NCI-H2227 (cell line): ENCODE measurements around the gene KIAA1217.

Experiments used
- DNase-seq: peaks from one replicate; lab custom pipeline; 2025; ENCODE audit not compliant: unreplicated experiment; lab: John Stamatoyannopoulos, UW

Gene KIAA1217

GRCh38 chr10:24208661-24209431 lies at the start of gene KIAA1217:
KIAA1217 (plus strand) TSS chr10:24209138; CDS start chr10:24209194, 56 bp downstream.
- no peak for DNase-seq

GRCh38 chr10:24162206-24162985 lies 46.5 kb upstream of the KIAA1217 start:
- no peak for DNase-seq

DNA sequence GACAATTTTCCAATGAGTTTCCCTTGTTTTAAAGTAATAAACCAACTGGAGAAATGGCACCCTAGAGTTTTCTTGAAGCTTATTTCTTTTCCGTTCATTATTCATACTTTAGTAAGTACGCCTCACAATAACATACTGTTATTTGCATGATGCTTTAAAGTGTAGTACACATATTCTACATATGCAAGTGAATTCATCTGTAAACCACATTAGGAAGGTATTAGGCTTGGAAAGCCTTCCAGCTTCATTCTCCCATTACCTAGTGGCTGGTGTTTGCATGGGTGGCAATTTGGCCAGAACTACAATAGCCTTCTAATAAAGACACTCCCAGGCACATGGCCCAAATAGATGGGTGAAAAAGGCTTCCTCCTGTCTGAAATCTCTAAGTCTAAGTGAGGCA lies 45.5 kb upstream of the KIAA1217 start:
- DNase-seq = no peak

DNA sequence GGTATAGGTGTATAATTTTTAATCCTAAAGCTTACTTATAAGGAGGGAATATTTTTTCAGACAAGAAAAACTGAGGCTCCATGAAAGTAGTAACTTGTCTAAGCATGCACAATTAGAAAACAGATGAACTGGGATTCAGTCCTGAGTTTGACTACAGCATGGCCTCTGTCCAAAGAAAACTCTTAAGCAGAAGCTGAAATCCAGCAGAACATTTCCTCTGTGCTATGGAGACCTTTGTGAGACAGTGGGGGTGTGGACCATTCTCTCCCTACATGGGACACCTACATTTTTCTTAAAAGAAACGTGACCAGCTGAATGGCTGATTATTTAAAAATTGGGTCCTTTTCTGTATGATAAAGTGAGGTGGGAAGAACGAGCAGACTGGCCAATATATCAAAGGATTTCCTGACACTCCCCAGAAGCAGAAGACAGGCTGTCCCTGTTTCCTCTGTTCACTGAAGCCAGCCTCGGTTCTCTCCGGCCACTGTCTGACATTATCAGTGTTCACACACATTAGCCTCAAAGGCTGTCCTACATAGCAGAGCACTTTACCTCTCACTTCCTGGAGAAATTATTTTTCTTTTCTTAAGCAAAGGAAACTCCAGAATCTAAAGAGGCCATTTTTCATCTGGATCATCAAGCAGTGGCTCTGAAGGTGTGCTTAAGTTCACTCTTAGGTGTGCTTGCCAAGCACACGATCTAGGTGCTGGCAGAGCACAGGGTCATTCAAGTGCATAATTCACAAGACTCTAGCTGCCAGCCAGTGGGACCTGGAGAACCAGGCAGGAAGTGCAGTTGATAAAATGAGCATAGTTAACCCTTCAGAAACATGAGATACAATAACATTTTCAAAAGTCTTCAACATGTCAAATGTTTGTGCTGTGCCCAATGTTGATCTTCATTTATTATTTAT lies 40.4 kb upstream of the KIAA1217 start:
- DNase-seq = no peak

- DNase-seq = no peak
Measured at GRCh38 chr10:24170199-24170598, 38.7 kb upstream of the KIAA1217 start.

- DNase-seq = no peak
Measured at GRCh38 chr10:24172909-24173308, 36.0 kb upstream of the KIAA1217 start.

DNA sequence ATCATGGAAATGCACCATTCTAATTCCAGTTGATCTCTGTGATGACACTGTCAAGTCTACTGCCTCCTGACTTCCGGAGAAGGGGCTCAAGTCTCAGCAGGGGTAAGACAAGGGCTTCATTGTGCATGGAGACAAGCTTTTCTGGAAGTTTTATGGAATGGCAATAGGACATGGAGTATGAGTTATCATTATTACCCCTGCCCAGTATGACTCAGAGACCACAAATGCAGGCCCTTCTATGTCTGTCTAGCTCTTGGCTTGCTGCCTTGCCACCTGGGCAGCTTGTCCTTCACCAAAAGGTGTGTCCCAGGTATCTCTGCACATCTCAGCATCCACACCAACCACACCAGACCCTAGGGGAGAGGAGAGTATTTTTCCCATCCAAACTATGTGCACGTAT lies 34.9 kb upstream of the KIAA1217 start:
- DNase-seq = no peak

GRCh38 chr10:24176658-24177057 lies 32.3 kb upstream of the KIAA1217 start:
- no peak for DNase-seq

- no peak for DNase-seq
Measured at GRCh38 chr10:24177636-24178035, 31.3 kb upstream of the KIAA1217 start.

GRCh38 chr10:24180891-24181290 lies 28.0 kb upstream of the KIAA1217 start:
- DNase-seq = no peak

GRCh38 chr10:24184455-24184854 lies 24.5 kb upstream of the KIAA1217 start:
- DNase-seq = no peak

DNA sequence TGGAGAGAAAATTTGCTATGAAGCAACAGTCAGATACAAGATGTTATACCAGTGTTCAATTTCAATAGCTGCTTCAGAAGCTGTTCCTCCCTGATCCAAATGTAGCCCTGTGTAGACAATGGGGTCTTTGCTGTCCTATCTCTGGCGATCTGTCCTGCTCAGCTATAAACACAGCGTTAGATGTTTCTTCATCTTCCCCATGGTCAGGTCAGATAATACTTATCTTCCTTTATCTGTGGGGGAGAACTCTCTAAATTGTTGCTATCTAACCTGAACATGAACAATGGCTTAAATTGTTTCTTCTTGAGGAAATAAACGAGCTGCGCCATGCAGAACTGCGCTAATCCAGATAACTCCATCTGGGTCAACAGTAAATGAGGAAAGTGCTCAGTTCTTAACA lies 15.6 kb upstream of the KIAA1217 start:
- DNase-seq = no peak

GRCh38 chr10:24197263-24197662 lies 11.7 kb upstream of the KIAA1217 start:
- DNase-seq = no peak

GRCh38 chr10:24201503-24202180 lies 7.3 kb upstream of the KIAA1217 start:
- no peak for DNase-seq

- no peak for DNase-seq
Measured at GRCh38 chr10:24202181-24202570, 6.8 kb upstream of the KIAA1217 start.

DNA sequence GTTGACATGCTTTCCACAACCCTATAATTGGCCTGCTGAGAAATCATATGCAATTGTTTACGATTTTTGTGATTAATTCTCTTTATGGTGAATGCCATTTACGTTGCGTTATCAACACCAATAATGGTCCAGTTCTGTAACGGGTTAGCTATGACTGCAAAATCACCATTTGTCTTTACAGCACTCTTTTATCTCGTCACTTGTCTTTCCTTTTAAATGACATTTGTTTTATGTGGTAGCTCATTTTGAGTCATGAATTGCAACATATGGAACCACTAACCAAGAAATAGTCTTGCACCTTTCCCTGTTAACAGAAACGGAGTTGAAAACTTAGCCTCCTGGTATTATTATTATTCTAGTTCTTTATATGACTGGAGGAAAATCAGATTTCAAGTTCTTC lies 3.1 kb upstream of the KIAA1217 start:
- DNase-seq = no peak

- DNase-seq = no peak
Measured at GRCh38 chr10:24206334-24206733, 2.6 kb upstream of the KIAA1217 start.

GRCh38 chr10:24206926-24207325 lies 2.0 kb upstream of the KIAA1217 start:
- no peak for DNase-seq

GRCh38 chr10:24207341-24207740 lies 1.6 kb upstream of the KIAA1217 start:
- DNase-seq = no peak

DNA sequence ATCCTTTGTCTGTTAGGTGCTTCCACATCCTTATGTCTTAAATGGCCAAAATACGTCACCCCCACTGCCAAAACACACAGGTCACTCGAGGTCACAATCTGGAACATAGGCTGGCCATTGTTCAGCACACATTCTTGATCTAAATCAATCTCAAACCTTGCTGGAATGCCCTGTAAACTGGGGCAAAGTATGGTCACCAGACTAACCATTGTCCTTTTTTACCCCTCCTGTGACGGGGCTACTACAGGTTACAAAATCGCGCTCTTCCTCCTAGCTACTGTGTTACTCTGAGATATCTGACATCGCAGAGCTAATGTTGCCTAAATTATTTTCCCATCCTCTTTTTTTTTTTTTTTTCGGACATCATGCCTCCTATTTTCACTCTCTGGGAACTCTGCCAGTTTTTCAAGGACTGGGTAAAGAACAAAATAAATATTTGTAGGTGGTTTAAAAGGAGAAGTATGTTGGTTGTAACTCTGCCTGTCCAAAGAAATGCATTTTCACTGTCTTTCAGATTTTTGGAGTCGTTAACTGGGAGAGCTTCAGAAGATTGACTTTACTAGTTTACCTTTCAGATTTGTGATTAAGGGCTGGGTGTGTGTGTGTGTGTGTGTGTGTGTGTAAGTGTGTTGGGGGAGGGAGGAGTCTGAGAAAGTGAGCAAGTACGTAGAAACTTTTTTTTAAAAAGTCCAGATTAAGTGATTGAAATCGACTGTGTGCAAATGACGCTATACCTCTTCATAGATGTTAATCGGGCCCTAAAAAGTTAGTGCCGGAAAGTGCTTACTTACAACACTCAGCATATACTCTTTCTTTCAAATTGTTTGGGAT lies 942 bp upstream of the KIAA1217 start:
- DNase-seq = peak; percentile 11
